Body of pancreas (tissue), 4 donors: ENCODE measurements around the gene ZC3H7B. TPM values are rescaled to one million over a fixed set of nuclear protein-coding genes. Genes with fewer than 3 reads are reported as not detected.

Source experiments
- ATAC-seq: fragments of 150-250 bp; one replicate; pipeline ENCODE4 v1.9.1; 2016
- DNase-seq, 4 donors: peaks; one replicate each; pipeline ENCODE4 v3.0.0-alpha.2; 2019
- H3K27ac ChIP-seq, 4 donors: fragments of 200-600 bp; sonication (generic); 1 replicate in 3 of 4; 2 replicates in 1 of 4; pipeline versions ENCODE4 v1.5.1 to v1.6.1; 2016 to 2019; ENCODE audit warnings: mild to moderate bottlenecking in 1 of 4, mixed read lengths in 1 of 4, moderate library complexity in 1 of 4
- H3K27me3 ChIP-seq, 2 donors: fragments of 200-600 bp; sonication (generic); one replicate each; pipeline ENCODE4 v1.6.0; 2016; ENCODE audit warnings: mild to moderate bottlenecking in 1 of 2
- H3K36me3 ChIP-seq, 2 donors: fragments of 200-600 bp; sonication (generic); replicated peaks in 1 of 2; 2 replicates each; pipeline ENCODE4 v1.5.1; 2016; ENCODE audit warnings: low read depth in 2 of 2; ENCODE audit not compliant: insufficient read depth in 1 of 2
- H3K4me1 ChIP-seq: fragments of 200-600 bp; sonication (generic); one replicate; pipeline ENCODE4 v1.6.0; 2016
- H3K4me3 ChIP-seq, 2 donors: fragments of 200-600 bp; sonication (generic); 1 replicate in 1 of 2; 2 replicates in 1 of 2; pipeline ENCODE4 v1.5.1; 2016 to 2019
- H3K9me3 ChIP-seq, 3 donors: fragments of 200-600 bp; sonication (generic); 1 replicate in 2 of 3; 2 replicates in 1 of 3; pipeline ENCODE4 v1.5.1; 2016
- POLR2A ChIP-seq, 3 donors: fragments of 450-650 bp; IDR thresholded peaks; one replicate each; pipeline ENCODE4 v1.6.1; 2016; ENCODE audit warnings: antibody characterized with exemption in 3 of 3, mild to moderate bottlenecking in 2 of 3
- WGBS, 2 donors: methylation state at CpG; one replicate each; pipeline ENCODE4 v1.1.5; 2017; 5-methylcytosine and 5-hydroxymethylcytosine counted together
- intact Hi-C: fragments of 100-400 bp; cut with DNase I; formaldehyde crosslinking; loops from one replicate; pipeline ENCODE4 v1.15.1; 2023
- total RNA-seq, 2 donors: library from RNA; depleted of rRNA; stranded (reverse); fragments of >200 nt; gene quantifications; one replicate each; pipeline ENCODE4 v1.1.0, GENCODE V29; 2016
- TF ChIP-seq, protein P1 (sequence below), 7 experiments: fragments of 450-650 bp in 4 of 7; fragments of 200-600 bp in 3 of 7; sonication (generic) in 3 of 7; IDR thresholded peaks; one replicate each; pipeline ENCODE4 v1.5.1; 2016 to 2019; ENCODE audit warnings: antibody characterized with exemption in 7 of 7

ZC3H7B gene
- total RNA-seq, 2 donors from 2014 or later, result 29.8 to 34.3 TPM

DNA sequence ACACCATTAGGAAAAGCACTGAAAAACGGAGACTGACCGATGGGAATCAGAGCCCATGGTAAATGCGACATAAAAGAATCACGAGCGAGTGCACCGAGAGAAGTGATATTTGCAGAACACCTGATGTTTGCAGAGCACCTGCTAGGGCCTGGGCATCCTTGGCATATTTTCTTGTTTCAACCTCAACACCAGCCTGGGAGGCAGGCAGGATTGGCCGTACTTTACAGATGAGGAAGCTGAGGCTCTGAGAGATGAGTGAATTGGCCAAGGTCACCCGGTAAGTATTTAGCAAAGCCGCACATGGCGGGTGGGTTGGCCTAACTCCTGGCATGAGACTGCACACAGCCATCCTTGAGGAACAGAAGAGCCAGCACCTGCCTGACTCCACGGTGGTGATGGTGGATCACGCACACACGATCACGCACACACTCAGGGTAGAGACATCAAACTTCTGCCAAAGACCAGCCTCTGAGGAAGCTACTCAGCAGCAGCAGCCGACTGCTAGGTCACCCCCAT is 39.0 kb upstream of the ZC3H7B start:
- intact Hi-C loops, result no loop called here

DNA sequence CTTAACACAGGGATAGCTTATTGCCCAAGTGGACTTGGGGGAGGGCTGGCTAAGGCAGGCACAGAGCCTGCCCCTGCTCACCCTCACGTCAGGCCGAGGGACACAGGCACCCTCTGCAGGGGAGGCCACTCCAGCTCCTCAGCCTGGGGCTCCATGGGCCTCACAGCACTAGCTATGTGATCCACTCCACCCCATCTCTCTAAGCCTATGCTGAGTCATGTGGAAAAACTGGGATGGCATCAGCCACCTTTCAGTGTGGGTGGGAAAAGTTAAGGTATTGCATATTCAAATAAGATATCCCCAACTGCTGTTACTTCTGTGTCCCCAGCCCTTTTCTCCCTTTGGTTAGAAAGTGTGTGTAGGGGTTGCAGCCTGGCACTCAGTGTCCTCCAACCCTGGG is 37.6 kb upstream of the ZC3H7B start:
- Histone ChIP-seq H3K4me1 (no peaks in the 10 kb centered on the region), H3K9me3 (no peaks in the 10 kb centered on the region), H3K36me3 (peaks cover 22 to 44% of the 10 kb centered on the region in 2 donors), H3K4me3 (no peak overlapping the region), H3K27ac (no peak overlapping the region), H3K27me3 (no peaks in the 10 kb centered on the region)
- DNase-seq (no peak), ATAC-seq (no peak)
- 96 to 100% methylated on average over 2 of the region's 2 CpGs for WGBS, 2 donors
- TF ChIP-seq, protein P1, sequence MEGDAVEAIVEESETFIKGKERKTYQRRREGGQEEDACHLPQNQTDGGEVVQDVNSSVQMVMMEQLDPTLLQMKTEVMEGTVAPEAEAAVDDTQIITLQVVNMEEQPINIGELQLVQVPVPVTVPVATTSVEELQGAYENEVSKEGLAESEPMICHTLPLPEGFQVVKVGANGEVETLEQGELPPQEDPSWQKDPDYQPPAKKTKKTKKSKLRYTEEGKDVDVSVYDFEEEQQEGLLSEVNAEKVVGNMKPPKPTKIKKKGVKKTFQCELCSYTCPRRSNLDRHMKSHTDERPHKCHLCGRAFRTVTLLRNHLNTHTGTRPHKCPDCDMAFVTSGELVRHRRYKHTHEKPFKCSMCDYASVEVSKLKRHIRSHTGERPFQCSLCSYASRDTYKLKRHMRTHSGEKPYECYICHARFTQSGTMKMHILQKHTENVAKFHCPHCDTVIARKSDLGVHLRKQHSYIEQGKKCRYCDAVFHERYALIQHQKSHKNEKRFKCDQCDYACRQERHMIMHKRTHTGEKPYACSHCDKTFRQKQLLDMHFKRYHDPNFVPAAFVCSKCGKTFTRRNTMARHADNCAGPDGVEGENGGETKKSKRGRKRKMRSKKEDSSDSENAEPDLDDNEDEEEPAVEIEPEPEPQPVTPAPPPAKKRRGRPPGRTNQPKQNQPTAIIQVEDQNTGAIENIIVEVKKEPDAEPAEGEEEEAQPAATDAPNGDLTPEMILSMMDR (IDR thresholded peaks at IDR 0.05), result no peak
- TF ChIP-seq POLR2A (IDR thresholded peaks at IDR 0.05), result no peak
- intact Hi-C loops, result no loop called here

More for the DNA sequence above, 39.0 kb upstream of the ZC3H7B start:
- Histone ChIP-seq H3K27ac (no peak overlapping the region), H3K36me3 (peaks cover 22 to 41% of the 10 kb centered on the region in 2 donors), H3K9me3 (no peaks in the 10 kb centered on the region), H3K4me3 (no peak overlapping the region), H3K4me1 (no peaks in the 10 kb centered on the region), H3K27me3 (no peaks in the 10 kb centered on the region)
- 88 to 90% methylated on average over 14 to 15 of the region's 15 CpGs for WGBS, 2 donors
- TF ChIP-seq POLR2A (IDR thresholded peaks at IDR 0.05), result no peak
- TF ChIP-seq, protein P1 (IDR thresholded peaks at IDR 0.05), result no peak
- no peak for ATAC-seq
- no peak for DNase-seq

DNA sequence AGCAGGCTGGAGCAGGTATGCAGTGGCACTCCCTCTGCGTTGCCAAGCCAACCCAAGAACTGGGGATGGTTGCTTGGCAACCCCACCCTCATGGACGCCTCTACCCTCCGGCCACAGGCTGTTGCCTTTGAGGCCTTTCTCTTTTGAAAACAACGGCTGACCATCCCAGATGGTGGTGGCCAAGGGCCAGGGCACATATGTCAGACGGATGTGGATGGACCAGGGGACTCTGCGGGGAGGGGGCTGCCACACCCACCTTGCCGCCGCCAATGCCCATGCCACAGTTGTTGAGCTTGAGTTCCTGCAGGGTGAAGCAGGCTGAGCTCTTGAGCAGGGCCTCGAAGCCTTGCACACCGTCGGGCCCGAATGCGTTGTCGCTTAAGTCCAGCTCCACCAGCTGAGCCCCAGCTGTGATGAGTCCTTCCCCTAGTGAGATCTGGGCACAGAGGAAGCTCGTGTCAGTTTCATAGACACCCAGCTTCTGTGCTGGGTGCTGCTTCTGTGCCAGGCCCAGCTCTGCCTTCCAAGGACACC is 36.9 kb upstream of the ZC3H7B start:
- no peak overlapping the region for H3K4me3 ChIP-seq
- intact Hi-C loops, result no loop called here
- H3K36me3 ChIP-seq, result peaks cover 22 to 46% of the 10 kb centered on the region in 2 donors
- ATAC-seq, result peak; percentile 24
- H3K9me3 ChIP-seq, result no peaks in the 10 kb centered on the region
- peak in 2 of 4 donors; percentile 16 to 26 for DNase-seq
- 92 to 93% methylated on average over 12 to 15 of the region's 15 CpGs for WGBS, 2 donors
- no peaks in the 10 kb centered on the region for H3K4me1 ChIP-seq
- no peaks in the 10 kb centered on the region for H3K27me3 ChIP-seq
- no peak for TF ChIP-seq POLR2A (IDR thresholded peaks at IDR 0.05)
- TF ChIP-seq, protein P1 (IDR thresholded peaks at IDR 0.05), result no peak
- H3K27ac ChIP-seq, result no peak overlapping the region

DNA sequence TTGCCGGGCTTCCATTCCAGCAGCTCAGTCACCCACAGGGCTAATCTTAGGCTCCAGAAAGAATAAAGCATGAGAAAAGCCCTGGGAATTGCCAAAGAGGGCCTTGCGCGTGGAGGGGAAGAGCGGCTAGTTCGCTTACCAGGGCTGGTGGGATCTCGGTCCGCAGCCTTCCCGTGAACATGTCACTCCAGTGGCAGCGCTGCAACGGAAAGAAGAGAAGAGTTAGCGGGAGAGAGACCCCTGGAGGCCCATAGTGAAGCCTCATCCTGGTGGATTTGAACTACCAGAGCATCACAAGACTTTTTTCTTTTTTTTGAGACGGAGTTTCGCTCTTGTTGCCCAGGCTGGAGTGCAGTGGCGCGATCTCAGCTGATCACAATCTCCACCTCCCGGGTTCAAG is 33.4 kb upstream of the ZC3H7B start:
- Histone ChIP-seq H3K4me3 (no peak overlapping the region), H3K36me3 (peaks cover 15 to 38% of the 10 kb centered on the region in 2 donors), H3K9me3 (no peaks in the 10 kb centered on the region), H3K27me3 (no peaks in the 10 kb centered on the region), H3K4me1 (no peaks in the 10 kb centered on the region), H3K27ac (no peak overlapping the region)
- no peak for DNase-seq
- no peak for TF ChIP-seq POLR2A (IDR thresholded peaks at IDR 0.05)
- TF ChIP-seq, protein P1 (IDR thresholded peaks at IDR 0.05), result no peak
- WGBS, 2 donors, result 92 to 99% methylated on average over 16 of the region's 16 CpGs
- ATAC-seq, result no peak
- intact Hi-C loops, result no loop called here

DNA sequence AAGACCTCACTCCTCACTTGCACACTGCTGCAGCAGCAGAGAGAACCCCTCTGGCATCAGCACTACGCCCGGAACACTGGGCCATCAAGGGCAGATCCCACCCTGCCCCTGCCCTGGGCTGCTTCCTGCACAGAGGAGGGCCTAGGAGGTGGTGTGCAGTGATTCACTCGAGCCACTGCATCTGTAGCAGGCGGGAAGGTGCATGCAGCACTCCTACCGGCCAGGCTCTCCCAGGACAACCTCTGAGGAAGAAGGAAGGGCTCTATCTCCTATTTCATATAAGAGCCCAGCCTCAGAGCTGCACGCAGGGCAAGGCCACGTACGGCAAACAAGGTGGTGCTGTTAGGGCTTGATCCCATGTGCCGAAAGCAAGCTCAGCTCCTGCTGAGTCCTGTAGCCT is 29.5 kb upstream of the ZC3H7B start:
- intact Hi-C loops, result no loop called here
- TF ChIP-seq, protein P1 (IDR thresholded peaks at IDR 0.05), result no peak
- TF ChIP-seq POLR2A (IDR thresholded peaks at IDR 0.05), result no peak
- Histone ChIP-seq H3K9me3 (no peaks in the 10 kb centered on the region), H3K27me3 (no peaks in the 10 kb centered on the region), H3K4me1 (no peaks in the 10 kb centered on the region), H3K27ac (no peak overlapping the region), H3K36me3 (peaks cover 0 to 35% of the 10 kb centered on the region in 2 donors), H3K4me3 (no peak overlapping the region)
- no peak for DNase-seq
- ATAC-seq, result no peak
- WGBS, 2 donors, result 97 to 100% methylated on average over 1 to 9 of the region's 9 CpGs
